Activated T-helper 1 cell treated with anti-CD3 and anti-CD28 coated beads, Interleukin-2, amount 50 U/mL, for 16 hours (primary cell): Measurements from ENCODE around the gene OXT.
"Not testable (repeated sequence)": the region's sequence is repeated elsewhere in the genome, so short reads cannot be mapped to it uniquely, and the experiment has no call there.

Experiments
- DNase-seq, 2 donors: peaks; one replicate each; pipeline ENCODE4 v3.0.0-alpha.2; 2020; ENCODE audit warnings: low read depth in 1 of 2, low spot score in 1 of 2

The OXT gene

GRCh38 chr20:3047486-3048419 lies 23.7 kb upstream of the OXT start:
- DNase-seq = no peak

DNA sequence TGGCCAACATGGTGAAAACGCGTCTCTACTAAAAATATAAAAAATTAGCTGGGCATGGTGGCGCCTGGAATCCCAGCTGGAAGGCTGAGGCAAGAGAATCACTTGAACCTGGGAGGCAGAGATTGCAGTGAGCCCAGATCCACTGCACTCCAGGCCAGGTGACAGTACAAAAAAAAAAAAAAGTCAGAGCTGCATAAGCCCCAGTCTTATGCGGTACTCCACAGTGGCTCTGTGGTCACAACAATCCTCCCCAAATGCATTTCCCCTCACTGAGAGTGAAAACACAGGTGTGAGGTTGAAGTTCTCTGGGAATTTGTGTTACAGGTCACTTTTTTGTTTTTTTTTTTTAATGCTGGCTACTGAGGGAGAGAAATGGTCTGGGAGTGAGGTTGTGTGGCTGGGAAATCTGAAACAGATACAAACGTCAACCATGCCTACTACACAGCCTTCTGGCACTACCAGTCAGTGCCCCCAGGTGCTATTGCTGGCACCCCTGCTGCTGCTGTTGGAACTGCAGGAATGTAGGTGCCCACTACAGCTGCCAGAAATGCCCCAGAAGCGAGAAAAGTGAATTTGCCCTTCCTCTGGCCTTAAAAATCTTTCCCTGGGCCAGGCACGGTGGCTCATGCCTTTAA lies 19.9 kb upstream of the OXT start:
- no peak for DNase-seq

DNA sequence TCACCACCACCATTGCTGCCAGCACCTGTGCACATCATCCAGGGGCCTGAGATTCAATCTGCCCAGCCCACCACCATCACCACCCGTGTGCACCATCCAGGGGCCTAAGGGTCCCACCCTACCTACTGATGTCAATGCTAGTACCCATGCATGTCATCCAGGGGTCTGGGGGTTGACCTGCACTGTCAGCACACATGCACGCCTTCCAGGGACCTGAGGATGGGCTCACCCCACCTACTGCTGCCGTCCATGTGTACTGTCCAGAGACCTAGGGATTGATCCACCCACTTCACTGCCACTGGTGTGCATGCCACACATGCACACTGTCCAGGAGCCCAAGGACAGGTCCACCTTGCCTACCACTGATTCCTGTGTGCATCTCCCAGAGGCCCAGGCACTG lies 11.9 kb upstream of the OXT start:
- no peak for DNase-seq

- not testable (repeated sequence) for DNase-seq
Measured at GRCh38 chr20:3064119-3064518, 7.3 kb upstream of the OXT start.

GRCh38 chr20:3067139-3068014 lies 4.0 kb upstream of the OXT start:
- no peak for DNase-seq

GRCh38 chr20:3068075-3068474 lies 3.3 kb upstream of the OXT start:
- DNase-seq = no peak

DNA sequence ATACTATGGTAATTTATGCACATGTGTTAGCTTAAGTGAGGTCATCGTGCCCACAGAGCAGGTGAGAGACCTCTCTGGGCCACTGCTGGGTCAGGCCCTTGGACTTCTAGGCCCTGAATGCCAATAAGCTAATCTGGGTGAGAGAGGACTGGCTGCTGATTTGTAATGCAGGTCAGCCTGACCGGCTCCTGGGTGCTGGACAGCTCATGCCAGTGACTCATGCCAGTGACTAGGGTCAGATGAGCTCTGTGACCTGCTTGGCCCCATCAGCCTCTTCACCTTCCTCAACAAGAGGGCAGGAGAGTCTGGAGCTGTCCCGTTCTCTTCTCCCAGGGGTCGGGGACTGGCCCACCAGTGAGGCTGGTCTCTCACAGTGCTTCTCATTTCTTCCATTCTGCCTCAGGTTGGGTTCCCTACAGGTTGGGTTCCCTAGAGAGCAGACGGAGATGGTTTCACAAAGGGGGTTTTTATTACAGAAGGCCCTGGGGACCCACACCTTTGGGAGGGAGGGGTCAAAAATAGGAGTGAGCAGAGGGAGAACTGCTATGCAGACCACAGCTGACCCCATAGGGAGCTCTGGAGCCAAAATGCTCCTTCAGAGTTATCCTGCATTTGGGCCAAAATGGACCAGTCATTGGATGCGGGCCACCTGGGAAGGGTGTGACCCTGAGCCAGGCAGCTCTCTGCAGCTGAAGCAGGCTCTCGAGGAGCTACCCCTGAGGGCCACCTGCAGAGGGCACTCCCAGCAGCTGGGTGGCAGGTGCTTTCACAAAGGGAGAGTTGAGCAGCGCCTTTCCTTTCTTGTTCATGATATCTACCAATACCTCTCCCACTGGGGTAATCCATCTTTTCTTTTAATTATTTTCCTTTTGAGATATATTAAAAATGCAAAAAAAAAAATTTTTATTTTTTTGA lies 2.2 kb upstream of the OXT start:
- no peak for DNase-seq

DNA sequence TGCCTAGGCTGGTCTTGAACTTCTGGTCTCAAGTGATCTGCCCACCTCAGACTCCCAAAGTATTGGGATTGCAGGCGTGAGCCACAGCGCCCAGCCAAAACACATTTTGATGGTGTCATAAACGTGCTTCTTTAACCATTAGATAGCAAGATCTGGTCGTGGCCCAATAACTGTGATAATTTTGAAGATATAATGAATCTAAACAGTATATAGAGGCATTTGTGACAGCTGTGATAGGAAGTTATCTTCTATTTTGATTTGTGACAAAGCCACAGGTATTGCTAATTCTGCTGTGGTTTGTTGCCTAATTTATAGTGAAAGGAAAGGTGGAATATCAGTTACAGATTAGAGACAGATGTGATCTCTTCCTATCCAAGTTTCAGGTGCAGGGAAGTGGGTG lies 695 bp upstream of the OXT start:
- no peak for DNase-seq

GRCh38 chr20:3071266-3071609 lies 182 bp upstream of the OXT start:
- no peak for DNase-seq

DNA sequence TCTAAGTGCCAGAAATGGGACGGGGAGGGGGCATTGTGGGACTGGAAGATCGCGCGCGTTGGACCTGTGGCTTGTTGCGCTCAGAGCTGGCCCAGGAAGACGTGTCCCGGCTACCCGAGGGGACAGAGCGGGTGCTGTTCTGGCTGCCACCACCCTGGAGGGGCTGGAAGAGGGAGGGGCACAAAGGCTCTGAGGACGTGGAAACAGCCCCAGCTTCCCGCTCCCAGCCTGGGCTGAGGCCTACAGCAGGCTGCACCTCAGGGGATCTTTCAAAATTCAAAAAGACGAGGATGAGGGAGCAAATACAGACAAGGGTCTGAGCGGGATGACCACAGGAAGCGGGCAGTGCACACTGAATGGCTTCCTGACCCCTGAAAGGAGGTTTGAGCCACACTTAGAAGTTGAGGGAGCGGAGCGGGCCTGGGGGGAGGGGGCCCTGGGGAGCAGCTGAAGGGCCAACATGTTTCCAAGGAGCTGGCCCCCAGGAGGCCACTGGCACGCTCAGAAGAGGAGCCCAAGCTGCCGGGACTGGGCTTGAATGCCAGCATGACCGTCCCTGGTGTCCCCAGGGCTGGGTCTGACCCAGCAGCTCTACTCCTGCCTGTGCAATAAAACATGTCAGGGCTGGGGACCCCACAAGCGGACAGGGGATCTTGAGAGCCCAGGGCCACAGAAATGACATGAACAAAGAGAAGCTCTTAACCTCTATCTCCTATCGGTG lies 1.3 kb downstream of the OXT start:
- no peak for DNase-seq

DNA sequence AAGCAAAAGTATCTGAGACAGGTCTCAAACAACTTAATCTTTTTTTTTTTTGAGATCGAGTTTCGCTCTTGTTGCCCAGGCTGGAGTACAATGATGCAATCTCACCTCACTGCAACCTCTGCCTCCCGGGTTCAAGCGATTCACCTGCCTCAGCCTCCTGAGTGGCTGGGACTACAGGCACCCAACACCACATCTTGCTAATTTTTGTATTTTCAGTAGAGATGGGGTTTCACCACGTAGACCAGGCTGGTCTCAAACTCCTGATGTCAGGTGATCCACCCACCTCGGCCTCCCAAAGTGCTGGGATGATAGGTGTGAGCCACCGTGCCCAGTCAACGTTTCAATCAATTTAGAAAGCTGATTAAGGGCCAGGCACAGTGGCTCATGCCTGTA lies 1.8 kb downstream of the OXT start:
- not testable (repeated sequence) for DNase-seq

GRCh38 chr20:3074812-3075211 lies 3.4 kb downstream of the OXT start:
- DNase-seq = no peak

- DNase-seq = not testable (repeated sequence)
Measured at GRCh38 chr20:3075315-3075714, 3.9 kb downstream of the OXT start.

DNA sequence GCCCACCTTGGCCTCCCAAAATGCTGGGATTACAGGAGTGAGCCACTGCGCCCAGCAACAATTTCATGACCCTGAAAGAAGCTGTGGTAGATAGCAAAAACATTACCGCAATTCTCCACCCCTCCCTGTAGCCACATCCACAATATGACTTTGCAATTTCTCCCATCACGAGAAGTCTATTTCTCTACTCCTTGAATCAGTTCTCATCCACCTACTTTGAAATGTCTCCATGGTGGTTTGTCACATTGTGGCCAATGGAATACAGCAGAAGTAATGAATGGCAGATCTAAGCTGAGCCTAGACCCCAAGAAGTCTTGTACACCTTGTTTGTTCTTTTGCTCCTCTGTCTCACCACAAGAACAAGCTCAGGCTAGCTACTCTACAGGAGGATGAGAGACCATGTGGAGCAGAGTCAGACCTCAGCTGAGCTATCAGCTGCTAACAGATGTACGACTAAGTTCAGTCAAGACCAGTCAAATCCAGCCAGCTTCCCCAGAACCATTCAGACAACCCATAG lies 6.3 kb downstream of the OXT start:
- DNase-seq = no peak

GRCh38 chr20:3080939-3081388 lies 9.5 kb downstream of the OXT start:
- no peak for DNase-seq

DNA sequence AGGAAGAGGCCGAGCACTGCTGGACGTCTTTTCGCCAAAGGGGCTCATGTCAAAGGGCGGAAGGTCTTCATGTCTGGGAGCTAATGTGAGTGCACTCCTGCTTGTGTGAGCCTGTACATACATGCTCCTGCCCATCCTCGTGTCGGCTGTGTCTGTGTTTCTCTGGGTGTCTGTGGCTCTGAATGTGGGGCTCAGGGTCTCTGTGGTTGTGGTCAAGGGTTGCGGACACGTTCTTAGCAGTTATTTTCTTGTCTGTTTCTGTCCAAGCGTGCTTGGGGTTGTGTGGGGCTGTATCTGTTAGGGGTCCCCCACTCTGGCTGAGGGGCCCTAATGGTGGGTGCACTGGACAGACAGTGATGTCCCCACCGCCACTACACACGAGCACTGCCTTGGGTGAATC lies 10.2 kb downstream of the OXT start:
- DNase-seq = no peak

DNA sequence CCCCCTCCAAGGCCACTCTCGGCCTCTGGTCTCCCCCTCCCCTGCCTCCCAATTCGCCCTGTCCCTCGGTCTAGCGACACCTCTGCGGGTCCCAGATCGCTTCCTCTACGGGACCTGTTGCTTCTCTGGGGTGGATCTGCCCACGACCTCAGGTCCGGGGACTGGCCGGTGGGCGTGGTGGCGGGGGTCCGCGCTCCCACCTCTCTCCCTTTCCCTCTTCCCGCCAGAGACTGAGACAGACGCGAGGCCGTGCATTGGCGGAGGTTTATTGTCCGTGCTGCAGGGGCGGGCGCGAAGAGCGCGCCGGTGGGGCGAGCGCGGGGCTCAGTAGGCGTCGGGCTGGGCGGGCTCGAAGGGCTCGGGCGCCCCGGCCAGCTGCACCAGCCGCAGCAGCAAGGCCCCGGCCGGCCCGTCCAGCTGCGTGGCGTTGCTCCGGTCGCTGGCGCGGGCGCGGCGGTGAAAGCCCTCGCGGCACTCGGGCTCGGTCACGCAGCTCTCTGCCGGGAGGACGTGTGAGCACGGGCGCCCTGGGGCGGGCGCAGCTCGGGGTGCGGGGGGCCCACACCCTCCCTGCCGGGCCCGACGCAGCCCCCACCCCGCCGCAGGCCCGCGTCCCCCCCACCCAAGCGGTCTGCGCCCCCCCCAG lies 11.0 kb downstream of the OXT start:
- DNase-seq = no peak

- DNase-seq = no peak
Measured at GRCh38 chr20:3082955-3083952, 11.8 kb downstream of the OXT start.
